H1 (cell line): ENCODE results near the gene FLRT1. TPM values are rescaled to one million over a fixed set of nuclear protein-coding genes. Genes with fewer than 3 reads are reported as not detected.

Source experiments
- CTCF ChIA-PET: fragments of 300-600 bp; sonication (Branson Sonifier 250); formaldehyde crosslinking; loops from one replicate; lab custom pipeline; 2021; ENCODE audit not compliant: partially characterized antibody; lab: Charles Lee
- POLR2A ChIA-PET: fragments of 300-600 bp; sonication (Branson Sonifier 250); formaldehyde crosslinking; loops from one replicate; lab custom pipeline; 2021; ENCODE audit warnings: inconsistent platforms; ENCODE audit not compliant: partially characterized antibody; lab: Charles Lee
- DNase-seq, 2 experiments: peaks; one replicate each; pipeline versions ENCODE4 v3.0.0 to v3.0.0-alpha.2; 2010 to 2022; ENCODE audit warnings: low spot score in 2 of 2, low read depth in 1 of 2, mixed read lengths in 1 of 2
- FAIRE-seq: peaks from 2 replicates; lab custom pipeline; 2011; peaks lifted over from hg19 to GRCh38; lab: Jason Lieb, UNC
- H2AFZ ChIP-seq: 2 replicates; pipeline ENCODE4 v1.8.1; 2012; ENCODE audit warnings: low read length, inconsistent platforms
- H2AK5ac ChIP-seq: 2 replicates; pipeline ENCODE4 v1.6.1; 2013; ENCODE audit warnings: low read depth, low read length
- H2BK120ac ChIP-seq: replicated peaks from 2 replicates; pipeline ENCODE3; 2013; ENCODE audit warnings: low read depth, low read length, inconsistent platforms
- H2BK12ac ChIP-seq: 2 replicates; pipeline ENCODE4 v1.6.1; 2013; ENCODE audit warnings: low read depth, low read length
- H2BK15ac ChIP-seq: 2 replicates; pipeline ENCODE4 v1.6.1; 2013; ENCODE audit warnings: low read length
- H2BK20ac ChIP-seq: 2 replicates; pipeline ENCODE4 v1.6.1; 2013; ENCODE audit warnings: low read length
- H2BK5ac ChIP-seq: 2 replicates; pipeline ENCODE4 v1.6.1; 2013; ENCODE audit warnings: low read depth, low read length
- H3K14ac ChIP-seq: 2 replicates; pipeline ENCODE4 v1.6.1; 2013; ENCODE audit warnings: inconsistent platforms; ENCODE audit not compliant: insufficient read length
- H3K18ac ChIP-seq: 2 replicates; pipeline ENCODE4 v1.6.1; 2013; ENCODE audit warnings: low read length; ENCODE audit errors: extremely low read depth
- H3K23ac ChIP-seq: 2 replicates; pipeline ENCODE4 v1.6.1; 2013; ENCODE audit warnings: inconsistent platforms; ENCODE audit not compliant: insufficient read length
- H3K23me2 ChIP-seq: 2 replicates; pipeline ENCODE4 v1.6.1; 2013; ENCODE audit warnings: low read depth, low read length
- H3K27ac ChIP-seq: 2 replicates; pipeline ENCODE4 v1.6.1; 2011; ENCODE audit warnings: low read depth, low read length, inconsistent platforms
- H3K27me3 ChIP-seq, 4 experiments: replicated peaks in 1 of 4; 1 replicate in 1 of 4; 2 replicates in 3 of 4; pipeline versions ENCODE4 v1.6.1 to v1.8.1; 2011 to 2013; ENCODE audit warnings: low read length in 3 of 4, mild to moderate bottlenecking in 3 of 4, inconsistent platforms in 2 of 4, mixed read lengths in 2 of 4, moderate library complexity in 1 of 4; ENCODE audit not compliant: control insufficient read depth in 3 of 4, insufficient read depth in 3 of 4; ENCODE audit errors: extremely low read depth in 1 of 4
- H3K36me3 ChIP-seq, 4 experiments: 2 replicates each; pipeline versions ENCODE4 v1.6.1 to v1.8.1; 2011 to 2013; ENCODE audit warnings: mild to moderate bottlenecking in 4 of 4, low read length in 3 of 4, moderate library complexity in 2 of 4, control low read depth in 1 of 4, inconsistent platforms in 1 of 4; ENCODE audit not compliant: insufficient read depth in 4 of 4, control insufficient read depth in 2 of 4
- H3K4ac ChIP-seq: replicated peaks from 2 replicates; pipeline ENCODE3; 2013; ENCODE audit warnings: low read length, low read depth, mixed read lengths, inconsistent platforms; ENCODE audit not compliant: insufficient read length
- H3K4me1 ChIP-seq, 4 experiments: replicated peaks in 1 of 4; 1 replicate in 1 of 4; 2 replicates in 3 of 4; pipeline versions ENCODE4 v1.6.1 to v1.8.1; 2011 to 2013; ENCODE audit warnings: low read length in 3 of 4, inconsistent platforms in 2 of 4, mixed read lengths in 1 of 4; ENCODE audit not compliant: insufficient read depth in 4 of 4, control insufficient read depth in 3 of 4
- H3K4me2 ChIP-seq, 2 experiments: 2 replicates each; pipeline versions ENCODE4 v1.6.1 to v1.8.1; 2011 to 2013; ENCODE audit warnings: low read depth in 2 of 2, low read length in 2 of 2, control low read depth in 1 of 2, inconsistent platforms in 1 of 2, mild to moderate bottlenecking in 1 of 2; ENCODE audit not compliant: insufficient read depth in 1 of 2
- H3K4me3 ChIP-seq, 4 experiments: fragments of 200-600, 300-600 bp in 1 of 4; sonication (generic), shearing (Covaris generic), sonication (Bioruptor Twin) in 1 of 4; 2 replicates each; pipeline versions ENCODE4 v1.5.1 to v1.8.1; 2011 to 2016; ENCODE audit warnings: low read length in 4 of 4, low read depth in 3 of 4, control low read depth in 2 of 4, inconsistent platforms in 2 of 4, mild to moderate bottlenecking in 2 of 4, mixed read lengths in 1 of 4, moderate library complexity in 1 of 4; ENCODE audit not compliant: insufficient read depth in 2 of 4; ENCODE audit errors: extremely low read depth in 1 of 4
- H3K56ac ChIP-seq: replicated peaks from 2 replicates; pipeline ENCODE3; 2013; ENCODE audit warnings: low read depth, mild to moderate bottlenecking, mixed read lengths, low read length, inconsistent platforms; ENCODE audit not compliant: insufficient read length
- H3K79me1 ChIP-seq: 2 replicates; pipeline ENCODE4 v1.6.1; 2013; ENCODE audit warnings: low read depth, low read length, control low read depth
- H3K79me2 ChIP-seq, 2 experiments: 2 replicates each; pipeline versions ENCODE4 v1.6.1 to v1.8.1; 2012 to 2013; ENCODE audit warnings: low read length in 2 of 2, mild to moderate bottlenecking in 2 of 2, inconsistent platforms in 1 of 2; ENCODE audit not compliant: insufficient read depth in 2 of 2, control insufficient read depth in 1 of 2
- H3K9ac ChIP-seq, 4 experiments: replicated peaks in 1 of 4; 1 replicate in 1 of 4; 2 replicates in 3 of 4; pipeline versions ENCODE4 v1.6.1 to v1.8.1; 2011 to 2013; ENCODE audit warnings: low read depth in 3 of 4, low read length in 3 of 4, control low read depth in 2 of 4, mild to moderate bottlenecking in 2 of 4, moderate library complexity in 2 of 4, inconsistent platforms in 1 of 4; ENCODE audit errors: extremely low read depth in 1 of 4
- H3K9me3 ChIP-seq, 2 experiments: 2 replicates each; pipeline versions ENCODE4 v1.6.1 to v1.8.1; 2012 to 2013; ENCODE audit warnings: mild to moderate bottlenecking in 2 of 2, moderate library complexity in 2 of 2, control low read depth in 1 of 2, inconsistent platforms in 1 of 2, low read depth in 1 of 2, low read length in 1 of 2, mixed read lengths in 1 of 2; ENCODE audit not compliant: insufficient read depth in 2 of 2
- H4K20me1 ChIP-seq, 2 experiments: replicated peaks in 1 of 2; 2 replicates each; pipeline versions ENCODE3 to v1.8.1; 2011 to 2013; ENCODE audit warnings: inconsistent platforms in 2 of 2, low read length in 2 of 2, mild to moderate bottlenecking in 1 of 2; ENCODE audit not compliant: insufficient read depth in 2 of 2, control insufficient read depth in 1 of 2
- H4K5ac ChIP-seq: 2 replicates; pipeline ENCODE4 v1.6.1; 2013; ENCODE audit warnings: low read length, low read depth, mixed read lengths, inconsistent platforms; ENCODE audit not compliant: insufficient read length
- H4K8ac ChIP-seq: 2 replicates; pipeline ENCODE4 v1.8.0; 2013; ENCODE audit warnings: mild to moderate bottlenecking, moderate library complexity, low read length, inconsistent platforms; ENCODE audit not compliant: insufficient read depth; ENCODE audit errors: extremely low read depth
- H4K91ac ChIP-seq: replicated peaks from 2 replicates; pipeline ENCODE3; 2013; ENCODE audit warnings: low read length, mixed read lengths, inconsistent platforms; ENCODE audit not compliant: insufficient read length
- BACH1 ChIP-seq: IDR thresholded peaks from 2 replicates; pipeline ENCODE4 v1.6.1; 2012; ENCODE audit warnings: low read length, improper control_type of control experiment
- FOSL1 ChIP-seq: IDR thresholded peaks from 2 replicates; pipeline ENCODE4 v1.6.1; 2011; ENCODE audit warnings: mild to moderate bottlenecking, low read depth, low read length, moderate library complexity; ENCODE audit not compliant: insufficient read depth
- GABPA ChIP-seq: IDR thresholded peaks from 2 replicates; pipeline ENCODE4 v1.6.1; 2011; ENCODE audit warnings: mild to moderate bottlenecking, low read length, moderate library complexity, borderline replicate concordance; ENCODE audit not compliant: insufficient read depth
- HDAC2 ChIP-seq, 2 experiments: fragments of 300-600 bp in 1 of 2; sonication (generic) in 1 of 2; IDR thresholded peaks; 2 replicates each; pipeline ENCODE4 v1.6.1; 2011 to 2012; ENCODE audit warnings: low read depth in 2 of 2, low read length in 2 of 2, mild to moderate bottlenecking in 2 of 2, moderate library complexity in 2 of 2, borderline replicate concordance in 1 of 2, inconsistent platforms in 1 of 2
- KDM1A ChIP-seq: fragments of 200-600, 300-600 bp; sonication (generic); IDR thresholded peaks from 2 replicates; pipeline ENCODE4 v1.7.1; 2016; ENCODE audit warnings: mild to moderate bottlenecking, low read length, borderline replicate concordance
- MAX ChIP-seq: IDR thresholded peaks from 2 replicates; pipeline ENCODE4 v1.6.1; 2012; ENCODE audit warnings: inconsistent platforms
- NRF1 ChIP-seq: IDR thresholded peaks from 2 replicates; pipeline ENCODE4 v1.6.1; 2011; ENCODE audit warnings: mild to moderate bottlenecking, low read depth, low read length, improper control_type of control experiment
- PHF8 ChIP-seq: fragments of 200-600 bp; sonication (generic); conservative IDR thresholded peaks from 2 replicates; pipeline ENCODE4 v1.7.1; 2012; ENCODE audit warnings: low read depth, mild to moderate bottlenecking, inconsistent platforms, low read length, moderate library complexity
- TCF12 ChIP-seq: IDR thresholded peaks from 2 replicates; pipeline ENCODE4 v1.6.1; 2011; ENCODE audit warnings: low read depth, mild to moderate bottlenecking, low read length
- YY1 ChIP-seq: IDR thresholded peaks from 2 replicates; pipeline ENCODE4 v1.6.1; 2011; ENCODE audit warnings: low read depth, mild to moderate bottlenecking, low read length
- WGBS, 2 experiments: shearing (Covaris generic) in 1 of 2; methylation state at CpG; one replicate each; pipeline versions ENCODE4 v1.1.6 to v1.1.7; 2013 to 2015; ENCODE audit warnings: low lambda C conversion rate in 2 of 2, mixed read lengths in 2 of 2, inconsistent platforms in 1 of 2, low coverage in 1 of 2, missing lambda C conversion rate in 1 of 2; ENCODE audit not compliant: insufficient replicate concordance in 2 of 2, insufficient coverage in 1 of 2, insufficient read length in 1 of 2; ENCODE audit errors: extremely low coverage in 1 of 2, missing lambda C conversion rate in 1 of 2; 5-methylcytosine and 5-hydroxymethylcytosine counted together
- polyA plus RNA-seq, 7 experiments: library from polyadenylated mRNA; depleted of rRNA in 3 of 7; stranded (reverse) in 5 of 7; unstranded in 2 of 7; fragments of >200 nt in 5 of 7; fragments of 200-250 nt in 2 of 7; gene quantifications; 1 replicate in 5 of 7; 2 replicates in 1 of 7; 4 replicates in 1 of 7; pipeline versions ENCODE4 v1.2.1 to v1.2.3, GENCODE V29; 2011 to 2013; ENCODE audit warnings: missing spikeins in 2 of 7, mixed read lengths in 2 of 7
- total RNA-seq: library from RNA; stranded (reverse); fragmentation: NEBNext Ultra II Directional; extraction: Animal tissue kit (Norgen Biotek cat#: 25700); gene quantifications from 2 replicates; pipeline ENCODE4 v1.2.1, GENCODE V29; 2021

The FLRT1 gene
- total and polyA plus RNA-seq, 2 of the 8 experiments (the other 6 are each of a cell fraction or from before 2014, with no cell fraction given) = 0.14 to 0.28 TPM

DNA sequence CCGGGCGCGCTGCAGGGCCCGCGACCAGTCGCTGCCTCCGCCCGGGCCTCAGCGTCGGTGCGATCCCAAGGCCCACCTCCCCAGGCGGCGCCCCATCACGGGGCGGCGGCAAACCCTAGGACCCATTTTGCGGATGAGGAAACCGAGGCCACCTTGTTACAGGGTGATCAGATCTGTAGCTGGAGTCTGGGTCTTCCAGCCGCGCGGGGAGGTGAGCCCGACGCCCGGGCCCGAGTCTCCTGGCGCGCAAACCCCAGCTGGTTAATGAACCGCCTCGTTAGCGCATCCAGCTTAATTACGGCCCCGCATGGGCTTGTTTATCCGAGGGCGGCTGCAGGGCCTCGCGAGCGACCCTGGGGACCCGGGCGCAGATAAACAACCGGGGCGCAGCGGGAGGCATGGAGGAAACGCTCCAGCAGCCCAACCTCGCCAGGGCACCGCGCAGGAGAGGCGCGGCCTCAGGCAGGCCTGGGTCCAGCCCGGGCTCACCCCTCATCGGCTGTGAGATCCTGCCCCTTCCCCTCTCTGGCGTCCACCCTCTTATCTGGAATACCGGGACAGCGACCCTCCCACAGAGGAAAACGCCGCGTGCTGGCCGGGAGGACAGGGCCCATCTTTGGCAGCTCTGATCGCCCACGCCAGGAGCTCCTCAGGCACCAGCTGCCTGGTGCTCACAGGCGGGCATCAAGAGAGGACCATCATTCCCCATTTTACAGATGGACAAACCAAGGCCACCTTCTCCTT is 34.8 kb upstream of the FLRT1 start:
- H3K4me3 ChIP-seq = peak overlapping the region in 2 of 4 experiments; percentile 9 to 61; a peak in 4 of 8 replicates
- TF ChIP-seq TCF12 (no peak), HDAC2 (IDR thresholded peaks at IDR 0.05; ENCODE audit: borderline replicate concordance in 1 of 2, low read depth in 2 of 2, low read length in 2 of 2) (0 out of 4 replicates have a peak, but pooled peaks of 1 of the 2 experiments have one; percentile 10), BACH1 (no peak), FOSL1 (no peak), NRF1 (no peak), PHF8 (no peak), YY1 (no peak), GABPA (no peak), KDM1A (peak; percentile 96), MAX (0 out of 2 replicates have a peak, but pooled peaks have one; percentile 1)

More for the DNA sequence above, 34.8 kb upstream of the FLRT1 start:
- Histone ChIP-seq H3K9me3 (no peaks in the 10 kb centered on the region), H4K8ac (peak overlapping the region; percentile 48; the same call in 1 of the 2 replicates), H3K23ac (no peak overlapping the region), H2BK5ac (no peak overlapping the region), H3K14ac (no peak overlapping the region), H2AFZ (no peak overlapping the region), H2BK20ac (no peak overlapping the region), H3K79me1 (peaks cover 2% of the 10 kb centered on the region; the same call in 1 of the 2 replicates), H3K27ac (no peak overlapping the region), H3K79me2 (no peaks in the 10 kb centered on the region), H3K9ac (no peak overlapping the region), H3K56ac (no peak overlapping the region), H3K4ac (no peak overlapping the region), H3K4me1 (peaks cover 2 to 23% (median 12%) of the 10 kb centered on the region in 4 experiments; a peak in 6 of 7 replicates), H3K4me2 (peak overlapping the region; percentile 70 to 98), H2AK5ac (0 out of 2 replicates have a peak overlapping the region, but pooled peaks have one; percentile 49), H2BK15ac (peak overlapping the region; percentile 81; the same call in 1 of the 2 replicates), H2BK12ac (no peak overlapping the region), H4K20me1 (peaks cover 4 to 20% of the 10 kb centered on the region in 2 experiments), H3K18ac (no peak overlapping the region), H4K5ac (no peak overlapping the region), H3K27me3 (peaks cover 12 to 43% (median 31%) of the 10 kb centered on the region in 4 experiments), H3K23me2 (peaks cover 18% of the 10 kb centered on the region; the same call in 1 of the 2 replicates), H2BK120ac (no peak overlapping the region), H3K36me3 (peaks cover 6 to 17% (median 10%) of the 10 kb centered on the region in 4 experiments), H4K91ac (no peak overlapping the region)
- DNase-seq = no peak
- ChIA-PET POLR2A (interaction anchor here (0.8 to 5.1 kb wide), 15 partner anchors 11 to 206 kb away, joined by 3 to 46 read pairs (median 3); partner anchors contain the start of genes COX8A, FERMT3 and OTUB1), CTCF (interaction anchor here (0.9 to 6.8 kb wide), 40 partner anchors 8 to 300 kb away, joined by 3 to 171 read pairs (median 6); partner anchors contain the start of genes FLRT1 and STIP1)
- FAIRE-seq = no peak
- WGBS, 2 experiments = 52% methylated on average over 41 of the region's 60 CpGs; no CpG with 5 or more reads in 1 of the 2 experiments
